HL-60 (cell line): ENCODE measurements around the gene GABRB1.

Experiments
- CTCF ChIP-seq: IDR thresholded peaks from one replicate; pipeline ENCODE4 v1.5.1; 2011; ENCODE audit warnings: low read length, control low read depth, inconsistent platforms; ENCODE audit not compliant: insufficient read depth
- POLR2AphosphoS5 ChIP-seq: IDR thresholded peaks from 2 replicates; pipeline ENCODE4 v1.6.1; 2012; ENCODE audit warnings: low read depth

- TF ChIP-seq CTCF (no peak), POLR2AphosphoS5 (no peak)
These were observed 294.7 kb downstream of the GABRB1 start for GRCh38 chr4:47326025-47326424.
